GM10248 (cell line): ENCODE results near the gene STX4.

ENCODE experiments used
- CTCF ChIA-PET: fragments of 300-600 bp; sonication (Branson Sonifier 250); formaldehyde crosslinking; extraction: SDS; loops from one replicate; lab custom pipeline; 2021; ENCODE audit warnings: antibody characterized with exemption; lab: Yijun Ruan, JAX
- POLR2A ChIA-PET: fragments of 350-650 bp; sonication (Branson Sonifier 250); formaldehyde crosslinking; extraction: SDS; loops from one replicate; lab custom pipeline; 2020; ENCODE audit warnings: antibody characterized with exemption; lab: Yijun Ruan, JAX
- DNase-seq: peaks from one replicate; pipeline ENCODE4 v3.0.0; 2012; ENCODE audit errors: extremely low spot score
- CTCF ChIP-seq: IDR thresholded peaks from 2 replicates; pipeline ENCODE4 v1.5.1; 2012; ENCODE audit warnings: mild to moderate bottlenecking, low read depth; ENCODE audit errors: extremely low read depth, missing control alignments, control extremely low read depth

Gene STX4

GRCh38 chr16:31050280-31051030 lies 17.1 kb downstream of the STX4 start:
- no peak for DNase-seq
- ChIA-PET POLR2A (interaction anchor here (0.6 kb wide), 1 partner anchor 34 kb away, joined by 3 read pairs; no protein-coding TSS in a partner anchor), CTCF (interaction anchor here (0.9 to 1.3 kb wide), 2 partner anchors 9 to 14 kb away, joined by 3 to 5 read pairs; no protein-coding TSS in a partner anchor)
- TF ChIP-seq CTCF: no peak

GRCh38 chr16:31052114-31052513 lies 18.8 kb downstream of the STX4 start:
- ChIA-PET POLR2A (no interaction called here), CTCF (no interaction called here)
- DNase-seq: no peak
- no peak for TF ChIP-seq CTCF

GRCh38 chr16:31055613-31056012 lies 22.3 kb downstream of the STX4 start:
- no peak for TF ChIP-seq CTCF
- ChIA-PET CTCF (no interaction called here), POLR2A (no interaction called here)
- no peak for DNase-seq

GRCh38 chr16:31061126-31061812 lies 27.9 kb downstream of the STX4 start:
- no peak for TF ChIP-seq CTCF
- POLR2A ChIA-PET: no interaction called here
- CTCF ChIA-PET: interaction anchor here (1.0 kb wide), 2 partner anchors 10 to 103 kb away, joined by 3 read pairs; partner anchors contain the start of gene SETD1A
- DNase-seq: no peak

- DNase-seq: no peak
- ChIA-PET CTCF (no interaction called here), POLR2A (no interaction called here)
- TF ChIP-seq CTCF: no peak
These were observed 28.6 kb downstream of the STX4 start for GRCh38 chr16:31061813-31062440.

- no peak for DNase-seq
- POLR2A ChIA-PET: no interaction called here
- no peak for TF ChIP-seq CTCF
- CTCF ChIA-PET: no interaction called here
These were observed 30.1 kb downstream of the STX4 start for GRCh38 chr16:31063495-31063842.
